ENCODE measurements around the gene FSTL4. TPM values are rescaled to one million over a fixed set of nuclear protein-coding genes. Genes with fewer than 3 reads are reported as not detected.

Gene FSTL4
- total and polyA plus RNA-seq, 12 donors, result 0.48 to 5.2 (median 2.3) TPM

DNA sequence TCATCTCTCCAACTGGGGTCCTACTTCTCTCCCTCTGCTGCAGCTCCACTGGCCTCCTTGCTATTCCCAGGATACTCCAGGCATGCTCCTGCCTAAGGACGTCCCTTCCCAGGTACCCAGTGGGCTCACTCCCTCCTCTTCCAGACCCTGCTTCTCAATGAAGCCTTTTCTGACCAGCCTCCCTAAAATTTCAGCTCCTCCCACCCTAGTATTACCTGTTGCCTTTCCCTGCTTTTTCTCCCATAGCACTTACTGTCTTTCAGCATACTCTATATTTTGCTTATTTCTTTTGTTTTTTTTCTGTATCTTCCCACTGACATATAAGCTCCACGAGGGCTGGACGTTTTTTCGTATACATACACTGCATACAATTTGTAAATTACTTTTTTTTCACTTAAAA lies 26.1 kb upstream of the FSTL4 start:
- no peak overlapping the region for H3K27ac ChIP-seq
- 37 to 56% (median 50%) methylated on average over 3 to 4 of the region's 4 CpGs for WGBS, 4 donors
- no peak for DNase-seq
- H3K9me3 ChIP-seq (replicated peaks in 1 of 3), result no peaks in the 10 kb centered on the region
- TF ChIP-seq, protein P1, sequence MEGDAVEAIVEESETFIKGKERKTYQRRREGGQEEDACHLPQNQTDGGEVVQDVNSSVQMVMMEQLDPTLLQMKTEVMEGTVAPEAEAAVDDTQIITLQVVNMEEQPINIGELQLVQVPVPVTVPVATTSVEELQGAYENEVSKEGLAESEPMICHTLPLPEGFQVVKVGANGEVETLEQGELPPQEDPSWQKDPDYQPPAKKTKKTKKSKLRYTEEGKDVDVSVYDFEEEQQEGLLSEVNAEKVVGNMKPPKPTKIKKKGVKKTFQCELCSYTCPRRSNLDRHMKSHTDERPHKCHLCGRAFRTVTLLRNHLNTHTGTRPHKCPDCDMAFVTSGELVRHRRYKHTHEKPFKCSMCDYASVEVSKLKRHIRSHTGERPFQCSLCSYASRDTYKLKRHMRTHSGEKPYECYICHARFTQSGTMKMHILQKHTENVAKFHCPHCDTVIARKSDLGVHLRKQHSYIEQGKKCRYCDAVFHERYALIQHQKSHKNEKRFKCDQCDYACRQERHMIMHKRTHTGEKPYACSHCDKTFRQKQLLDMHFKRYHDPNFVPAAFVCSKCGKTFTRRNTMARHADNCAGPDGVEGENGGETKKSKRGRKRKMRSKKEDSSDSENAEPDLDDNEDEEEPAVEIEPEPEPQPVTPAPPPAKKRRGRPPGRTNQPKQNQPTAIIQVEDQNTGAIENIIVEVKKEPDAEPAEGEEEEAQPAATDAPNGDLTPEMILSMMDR (IDR thresholded peaks at IDR 0.05), result no peak
- no peak for TF ChIP-seq POLR2A (IDR thresholded peaks at IDR 0.05)
- intact Hi-C loops (cut with DNase I), result no loop called here
- H3K36me3 ChIP-seq (replicated peaks in 1 of 2), result no peaks in the 10 kb centered on the region
- no peaks in the 10 kb centered on the region for H3K27me3 ChIP-seq
- no peak overlapping the region for H3K4me3 ChIP-seq
- no peaks in the 10 kb centered on the region for H3K4me1 ChIP-seq (replicated peaks in 1 of 2)

DNA sequence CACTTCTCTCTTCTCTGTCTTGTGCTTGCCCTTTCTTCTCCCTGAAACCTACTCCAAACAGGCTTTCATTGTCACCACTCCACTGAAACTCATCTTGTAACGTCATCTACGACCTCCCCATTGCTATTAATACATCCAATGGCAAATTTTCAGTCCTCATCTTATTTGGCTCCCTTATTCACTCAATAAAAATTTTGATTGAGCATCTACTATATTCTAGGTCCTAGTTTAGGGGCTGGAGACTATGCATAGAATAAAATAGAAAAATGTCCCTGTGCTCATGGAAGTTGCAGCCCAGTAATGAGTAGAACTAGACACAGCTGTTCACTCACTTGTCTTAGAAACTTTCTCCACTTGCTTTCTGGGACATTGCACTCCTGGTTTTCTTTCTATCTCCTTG lies 24.9 kb upstream of the FSTL4 start:
- TF ChIP-seq, protein P1 (IDR thresholded peaks at IDR 0.05), result no peak
- TF ChIP-seq POLR2A (IDR thresholded peaks at IDR 0.05), result no peak
- no peak overlapping the region for H3K4me3 ChIP-seq
- H3K27ac ChIP-seq, result no peak overlapping the region
- WGBS, 4 donors, result 47 to 66% (median 58%) methylated on average over 2 of the region's 2 CpGs
- intact Hi-C loops (cut with DNase I), result no loop called here
- no peaks in the 10 kb centered on the region for H3K36me3 ChIP-seq (replicated peaks in 1 of 2)
- H3K4me1 ChIP-seq (replicated peaks in 1 of 2), result no peaks in the 10 kb centered on the region
- no peaks in the 10 kb centered on the region for H3K27me3 ChIP-seq
- no peak for DNase-seq
- H3K9me3 ChIP-seq (replicated peaks in 1 of 3), result no peaks in the 10 kb centered on the region

DNA sequence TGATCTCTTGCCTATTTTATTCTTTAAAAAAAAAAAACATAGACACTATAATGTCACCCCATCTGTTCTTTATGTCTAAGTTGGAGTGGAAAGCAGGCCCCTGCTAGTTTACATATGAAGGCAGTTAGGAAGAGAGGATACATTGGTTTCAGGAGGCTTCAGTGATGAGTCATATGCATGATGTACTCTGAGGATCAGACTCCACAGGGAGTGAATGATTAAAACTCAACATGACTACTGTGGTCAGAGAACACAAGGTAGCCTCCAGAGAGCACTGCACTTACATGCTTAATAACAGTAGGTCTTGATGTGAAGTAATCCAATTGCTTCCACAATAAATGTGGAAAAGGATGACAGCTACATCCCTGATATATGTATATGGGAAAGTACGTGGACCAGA lies 22.7 kb upstream of the FSTL4 start:
- TF ChIP-seq, protein P1 (IDR thresholded peaks at IDR 0.05), result no peak
- TF ChIP-seq POLR2A (IDR thresholded peaks at IDR 0.05), result no peak
- H3K9me3 ChIP-seq (replicated peaks in 1 of 3), result no peaks in the 10 kb centered on the region
- no peaks in the 10 kb centered on the region for H3K27me3 ChIP-seq
- H3K4me3 ChIP-seq, result no peak overlapping the region
- intact Hi-C loops (cut with DNase I), result no loop called here
- no peaks in the 10 kb centered on the region for H3K36me3 ChIP-seq (replicated peaks in 1 of 2)
- DNase-seq, result no peak
- no peaks in the 10 kb centered on the region for H3K4me1 ChIP-seq (replicated peaks in 1 of 2)
- no peak overlapping the region for H3K27ac ChIP-seq
- WGBS, 4 donors, result 0 to 76% (median 17%) methylated on average over 1 of the region's 1 CpG

DNA sequence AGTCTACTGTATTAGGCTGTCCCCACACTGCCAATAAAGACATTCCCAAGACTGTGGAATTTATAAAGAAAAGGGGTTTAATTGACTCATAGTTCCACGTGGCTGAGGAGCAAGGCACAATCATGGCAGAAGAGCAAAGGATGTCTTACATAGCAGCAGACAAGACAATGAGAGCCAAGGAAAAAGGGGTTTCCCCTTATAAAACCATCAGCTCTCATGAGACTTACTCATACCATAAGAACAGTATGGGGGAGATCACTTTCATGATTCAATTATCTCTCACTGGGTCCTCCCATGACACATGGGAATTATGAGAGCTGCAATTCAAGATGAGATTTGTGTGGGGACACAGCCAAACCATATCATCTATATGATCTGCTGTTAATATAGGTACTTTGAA lies 14.8 kb upstream of the FSTL4 start:
- no peak for DNase-seq
- Histone ChIP-seq H3K36me3 (replicated peaks in 1 of 2) (no peaks in the 10 kb centered on the region), H3K27me3 (no peaks in the 10 kb centered on the region), H3K4me3 (no peak overlapping the region), H3K9me3 (replicated peaks in 1 of 3) (peaks cover 0 to 7% (median 0%) of the 10 kb centered on the region in 3 donors), H3K27ac (no peak overlapping the region), H3K4me1 (replicated peaks in 1 of 2) (no peaks in the 10 kb centered on the region)
- WGBS, 4 donors, result 25 to 48% (median 42%) methylated on average over 1 of the region's 1 CpG
- no peak for TF ChIP-seq POLR2A (IDR thresholded peaks at IDR 0.05)
- TF ChIP-seq, protein P1 (IDR thresholded peaks at IDR 0.05), result no peak
- intact Hi-C loops (cut with DNase I), result no loop called here
